ENCODE measurements around the gene SLC27A5.

The SLC27A5 gene

GRCh38 chr19:58519087-58519354 lies 7.2 kb upstream of the SLC27A5 start:
- Histone ChIP-seq H3K9me3 (ENCODE audit: control insufficient read depth, low read length) (no peaks in the 10 kb centered on the region), H3K36me3 (ENCODE audit: control insufficient read depth, insufficient read depth, low read length) (peaks cover 32% of the 10 kb centered on the region), H3K4me3 (ENCODE audit: extremely low read depth, insufficient read depth, low read length, poor library complexity, severe bottlenecking) (peak overlapping the region; percentile 93), H3K27ac (ENCODE audit: low read depth, low read length, severe bottlenecking) (peak overlapping the region; percentile 97), H3K4me1 (ENCODE audit: control insufficient read depth, insufficient read depth, low read length, poor library complexity, severe bottlenecking) (peaks cover 15% of the 10 kb centered on the region)
- WGBS, 2 experiments (ENCODE audit: insufficient coverage in 2 of 2): 0 to 1% methylated on average over 13 to 14 of the region's 14 CpGs

DNA sequence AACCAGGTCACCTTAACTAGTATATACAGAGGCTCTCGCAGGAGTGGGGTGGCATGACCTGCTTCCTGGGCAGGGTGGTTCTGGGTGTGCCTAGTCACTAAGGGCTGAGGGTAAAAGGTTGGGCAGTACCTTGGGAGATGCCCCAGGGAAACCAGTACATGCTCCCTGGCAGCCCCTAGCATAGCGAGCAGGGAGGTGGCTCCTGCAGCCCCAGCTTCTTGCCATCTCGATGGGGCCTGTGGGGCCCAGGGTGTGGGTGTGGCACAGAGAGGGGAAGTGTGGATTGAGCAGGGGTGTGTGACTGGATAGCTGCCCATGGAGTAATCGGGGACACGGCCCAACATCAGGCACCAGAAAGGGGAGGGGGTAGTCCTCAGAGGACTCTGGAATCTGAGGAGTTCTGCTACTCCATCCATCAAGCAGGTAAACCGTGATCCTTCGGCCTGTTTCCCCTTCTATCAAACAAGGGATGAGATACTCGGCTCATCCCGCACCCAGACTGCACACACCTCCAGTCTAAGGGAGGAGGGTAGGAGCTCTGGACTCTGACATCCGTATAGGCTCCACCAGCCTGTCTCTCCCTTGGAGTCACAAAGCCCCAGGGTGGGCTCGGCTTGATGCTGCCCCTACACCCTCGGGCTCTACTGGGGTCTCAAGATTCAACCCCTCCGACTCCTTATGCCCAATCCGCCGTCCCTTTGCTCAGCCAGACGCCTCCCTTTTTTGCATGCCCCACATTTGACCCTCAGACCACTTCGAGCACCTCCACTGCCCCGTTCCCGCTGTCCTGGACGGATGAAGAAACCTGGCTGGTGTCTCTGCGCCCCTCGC lies 6.7 kb upstream of the SLC27A5 start:
- Histone ChIP-seq H3K4me1 (ENCODE audit: control insufficient read depth, insufficient read depth, low read length, poor library complexity, severe bottlenecking) (peaks cover 15% of the 10 kb centered on the region), H3K27ac (ENCODE audit: low read depth, low read length, severe bottlenecking) (peak overlapping the region; percentile 97), H3K9me3 (ENCODE audit: control insufficient read depth, low read length) (no peaks in the 10 kb centered on the region), H3K4me3 (ENCODE audit: extremely low read depth, insufficient read depth, low read length, poor library complexity, severe bottlenecking) (peak overlapping the region; percentile 93), H3K36me3 (ENCODE audit: control insufficient read depth, insufficient read depth, low read length) (peaks cover 35% of the 10 kb centered on the region)
- 36 to 39% methylated on average over 9 to 16 of the region's 22 CpGs for WGBS, 2 experiments (ENCODE audit: insufficient coverage in 2 of 2)

DNA sequence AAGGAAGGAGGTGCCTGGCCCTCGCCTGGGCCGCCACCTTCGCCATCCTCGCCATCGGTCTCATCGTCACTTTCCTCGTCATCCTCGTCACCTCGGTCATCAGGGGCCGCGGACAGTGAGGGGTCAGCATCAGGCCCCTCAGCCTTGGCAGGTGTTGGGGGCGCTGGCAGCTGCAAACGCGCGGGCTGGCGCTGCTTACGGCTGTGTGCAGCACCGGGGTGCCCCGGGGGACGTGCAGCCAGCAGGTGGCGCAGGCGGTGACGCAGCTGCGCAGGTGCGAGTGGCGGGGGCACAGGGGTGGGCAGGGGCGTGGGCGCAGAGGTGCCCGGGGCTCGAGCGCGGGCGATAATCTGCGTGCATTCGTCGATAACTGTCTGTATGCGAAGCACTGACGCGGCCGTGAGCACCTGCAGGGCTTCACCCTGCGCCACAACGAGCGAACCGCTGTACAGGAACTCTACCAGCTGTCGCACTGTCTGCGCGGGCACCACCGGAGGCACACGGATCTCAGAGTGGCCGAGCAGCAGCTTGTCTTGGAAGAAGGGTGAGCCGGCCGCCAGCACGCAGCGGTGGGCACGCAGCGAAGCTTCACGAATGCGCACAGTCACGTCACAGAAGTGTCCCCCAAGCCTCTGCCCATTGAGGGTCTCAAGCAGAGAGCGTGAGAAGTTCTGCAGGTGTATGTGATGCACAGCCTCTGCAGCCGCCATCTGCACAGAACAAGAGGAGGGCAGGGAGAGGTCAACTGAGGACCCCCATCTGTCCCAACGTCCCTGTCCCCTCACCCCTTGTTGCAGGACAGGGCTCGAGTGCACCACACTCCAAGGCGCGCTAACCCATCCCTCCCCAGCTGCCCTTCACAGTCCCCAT lies 5.4 kb upstream of the SLC27A5 start:
- no peaks in the 10 kb centered on the region for H3K9me3 ChIP-seq (ENCODE audit: control insufficient read depth, low read length)
- H3K36me3 ChIP-seq (ENCODE audit: control insufficient read depth, insufficient read depth, low read length): peaks cover 43% of the 10 kb centered on the region
- H3K4me1 ChIP-seq (ENCODE audit: control insufficient read depth, insufficient read depth, low read length, poor library complexity, severe bottlenecking): peaks cover 15% of the 10 kb centered on the region
- no peak overlapping the region for H3K27ac ChIP-seq (ENCODE audit: low read depth, low read length, severe bottlenecking)
- WGBS, 2 experiments (ENCODE audit: insufficient coverage in 2 of 2): 95 to 97% methylated on average over 49 to 64 of the region's 65 CpGs
- H3K4me3 ChIP-seq (ENCODE audit: extremely low read depth, insufficient read depth, low read length, poor library complexity, severe bottlenecking): no peak overlapping the region

DNA sequence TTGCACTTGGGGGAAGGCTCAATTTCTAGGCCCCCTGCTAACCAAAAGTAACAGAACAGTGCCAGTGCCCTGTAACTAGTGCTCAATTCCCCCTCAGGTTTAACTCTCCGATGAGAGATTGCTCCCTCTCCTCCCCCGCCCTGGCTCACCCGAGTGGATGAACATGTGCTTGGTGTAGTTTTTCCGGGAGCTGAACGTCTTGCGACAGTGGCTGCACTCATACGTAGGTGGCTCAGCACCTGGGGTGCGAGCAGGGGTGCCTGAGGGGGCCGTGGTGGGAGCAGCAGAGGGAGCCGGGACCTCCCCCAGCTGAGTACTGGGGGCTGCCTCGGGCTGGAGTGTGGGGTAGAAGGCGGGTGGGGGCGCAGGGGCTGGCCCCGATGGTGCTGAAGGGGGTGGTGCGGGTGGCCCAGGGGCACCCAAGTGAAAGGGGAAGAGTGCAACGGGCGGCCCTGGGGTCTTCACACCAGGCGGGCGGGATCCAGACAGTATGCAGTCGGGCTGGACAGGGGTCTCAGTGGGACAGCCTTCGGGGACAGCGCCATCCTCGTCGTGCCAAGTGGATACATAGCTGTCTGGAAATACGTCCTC lies 4.5 kb upstream of the SLC27A5 start:
- Histone ChIP-seq H3K27ac (ENCODE audit: low read depth, low read length, severe bottlenecking) (no peak overlapping the region), H3K36me3 (ENCODE audit: control insufficient read depth, insufficient read depth, low read length) (peaks cover 43% of the 10 kb centered on the region), H3K4me1 (ENCODE audit: control insufficient read depth, insufficient read depth, low read length, poor library complexity, severe bottlenecking) (peaks cover 15% of the 10 kb centered on the region), H3K4me3 (ENCODE audit: extremely low read depth, insufficient read depth, low read length, poor library complexity, severe bottlenecking) (no peak overlapping the region), H3K9me3 (ENCODE audit: control insufficient read depth, low read length) (no peaks in the 10 kb centered on the region)
- 87 to 91% methylated on average over 18 to 21 of the region's 25 CpGs for WGBS, 2 experiments (ENCODE audit: insufficient coverage in 2 of 2)

GRCh38 chr19:58515259-58515658 lies 3.5 kb upstream of the SLC27A5 start:
- Histone ChIP-seq H3K36me3 (ENCODE audit: control insufficient read depth, insufficient read depth, low read length) (peaks cover 43% of the 10 kb centered on the region), H3K27ac (ENCODE audit: low read depth, low read length, severe bottlenecking) (no peak overlapping the region), H3K4me1 (ENCODE audit: control insufficient read depth, insufficient read depth, low read length, poor library complexity, severe bottlenecking) (peaks cover 12% of the 10 kb centered on the region), H3K4me3 (ENCODE audit: extremely low read depth, insufficient read depth, low read length, poor library complexity, severe bottlenecking) (no peak overlapping the region), H3K9me3 (ENCODE audit: control insufficient read depth, low read length) (no peaks in the 10 kb centered on the region)
- no CpG with 5 or more reads among the region's 2 CpGs for WGBS, 2 experiments (ENCODE audit: insufficient coverage in 2 of 2)

DNA sequence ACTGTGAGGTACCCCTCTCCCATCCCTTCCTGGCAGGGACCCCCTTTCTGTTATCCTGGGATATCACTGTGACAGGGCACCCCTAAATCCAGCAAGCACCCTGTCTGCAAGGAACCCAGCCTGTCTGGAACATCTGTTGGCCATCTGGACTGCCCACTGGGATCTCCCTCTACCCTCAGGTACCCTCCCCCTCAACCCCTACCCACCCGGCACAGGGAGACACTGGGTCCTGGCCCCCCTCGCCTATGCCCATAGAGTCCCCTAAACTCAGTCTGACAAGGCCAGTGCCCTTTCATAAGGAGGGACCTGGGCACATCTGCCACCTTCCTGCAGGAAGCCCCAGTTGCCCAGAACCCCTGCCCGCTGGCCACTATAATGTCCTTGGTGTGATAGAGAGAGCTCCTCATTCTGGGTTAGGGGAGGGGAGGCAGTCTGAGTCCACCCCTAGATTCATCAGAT lies 2.8 kb upstream of the SLC27A5 start:
- 100% methylated on average over 1 of the region's 3 CpGs for WGBS, 2 experiments (ENCODE audit: insufficient coverage in 2 of 2)
- peak overlapping the region; percentile 23 for H3K4me3 ChIP-seq (ENCODE audit: extremely low read depth, insufficient read depth, low read length, poor library complexity, severe bottlenecking)
- H3K27ac ChIP-seq (ENCODE audit: low read depth, low read length, severe bottlenecking): no peak overlapping the region
- H3K9me3 ChIP-seq (ENCODE audit: control insufficient read depth, low read length): no peaks in the 10 kb centered on the region
- peaks cover 43% of the 10 kb centered on the region for H3K36me3 ChIP-seq (ENCODE audit: control insufficient read depth, insufficient read depth, low read length)
- peaks cover 12% of the 10 kb centered on the region for H3K4me1 ChIP-seq (ENCODE audit: control insufficient read depth, insufficient read depth, low read length, poor library complexity, severe bottlenecking)

DNA sequence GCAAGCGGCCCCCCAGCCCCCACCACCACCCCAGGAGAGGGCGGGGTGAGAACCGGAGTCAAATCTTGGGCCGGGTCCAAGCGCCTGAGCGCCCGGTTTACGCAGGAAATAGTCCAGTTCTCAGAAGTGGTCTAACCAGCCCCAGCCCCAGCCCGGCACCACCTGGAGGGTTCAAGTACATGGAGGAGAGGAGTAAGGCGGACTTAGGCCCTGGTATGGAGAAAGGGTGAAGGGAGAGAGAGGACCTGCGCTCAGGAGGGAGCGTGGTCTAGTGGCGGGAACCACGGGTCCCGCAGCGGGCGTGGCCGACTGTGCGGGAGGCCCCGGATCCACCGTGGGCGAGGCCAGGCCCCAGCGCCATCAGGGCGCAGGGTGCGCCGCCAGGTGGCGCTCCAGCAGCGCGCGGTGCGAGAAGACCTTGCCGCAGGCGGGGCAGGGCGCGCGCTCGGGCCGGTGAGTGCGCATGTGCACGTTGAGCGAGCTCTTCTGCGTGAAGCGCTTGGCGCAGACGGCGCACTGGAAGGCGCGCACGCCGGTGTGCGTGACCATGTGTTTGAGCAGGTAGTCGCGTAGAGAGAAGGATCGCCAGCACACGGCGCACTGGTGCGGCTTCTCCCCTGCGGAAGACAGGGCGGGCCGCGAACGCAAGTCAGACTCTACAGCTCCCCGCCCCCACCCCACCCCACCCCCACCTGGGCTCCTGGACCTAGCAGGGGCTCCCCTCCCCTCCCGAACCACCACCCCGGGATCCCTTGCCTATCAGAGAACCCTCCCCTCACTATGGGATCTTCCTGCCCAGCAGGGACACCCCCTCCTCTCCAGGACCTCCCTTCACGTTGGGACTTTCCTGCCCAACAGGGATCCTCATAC lies 2.1 kb upstream of the SLC27A5 start:
- peak overlapping the region; percentile 23 for H3K4me3 ChIP-seq (ENCODE audit: extremely low read depth, insufficient read depth, low read length, poor library complexity, severe bottlenecking)
- H3K27ac ChIP-seq (ENCODE audit: low read depth, low read length, severe bottlenecking): peak overlapping the region; percentile 36
- 23 to 40% methylated on average over 41 to 51 of the region's 66 CpGs for WGBS, 2 experiments (ENCODE audit: insufficient coverage in 2 of 2)
- no peaks in the 10 kb centered on the region for H3K9me3 ChIP-seq (ENCODE audit: control insufficient read depth, low read length)
- H3K36me3 ChIP-seq (ENCODE audit: control insufficient read depth, insufficient read depth, low read length): peaks cover 43% of the 10 kb centered on the region
- peaks cover 12% of the 10 kb centered on the region for H3K4me1 ChIP-seq (ENCODE audit: control insufficient read depth, insufficient read depth, low read length, poor library complexity, severe bottlenecking)

DNA sequence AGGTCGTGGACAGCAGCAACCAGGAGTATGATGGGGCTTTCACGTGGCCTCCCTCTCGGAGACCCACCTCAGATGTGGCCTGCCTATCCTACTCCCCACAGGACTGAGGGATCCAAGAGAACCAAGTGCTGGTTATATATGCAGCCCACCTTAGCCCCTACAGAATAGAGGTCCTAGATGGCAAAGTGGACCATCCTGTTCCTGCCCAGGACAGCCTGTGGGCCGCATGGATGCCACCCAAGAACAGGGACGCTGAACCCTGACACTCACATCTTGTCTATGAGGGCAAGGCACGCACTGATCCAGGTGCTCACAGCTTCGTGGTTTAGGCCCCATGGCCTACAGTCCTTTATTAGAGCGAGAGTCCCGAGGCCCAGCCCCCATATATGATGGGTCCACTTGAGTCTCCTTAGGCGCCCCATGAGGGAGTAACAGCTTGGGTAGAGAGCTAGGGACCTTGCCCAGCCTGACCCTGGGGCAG lies 1.5 kb upstream of the SLC27A5 start:
- 93 to 99% methylated on average over 7 to 10 of the region's 10 CpGs for WGBS, 2 experiments (ENCODE audit: insufficient coverage in 2 of 2)

GRCh38 chr19:58510084-58510862 lies 1.5 kb downstream of the SLC27A5 start:
- peaks cover 21% of the 10 kb centered on the region for H3K36me3 ChIP-seq (ENCODE audit: control insufficient read depth, insufficient read depth, low read length)
- H3K4me3 ChIP-seq (ENCODE audit: extremely low read depth, insufficient read depth, low read length, poor library complexity, severe bottlenecking): no peak overlapping the region
- H3K4me1 ChIP-seq (ENCODE audit: control insufficient read depth, insufficient read depth, low read length, poor library complexity, severe bottlenecking): peaks cover 4% of the 10 kb centered on the region
- 84 to 91% methylated on average over 6 to 7 of the region's 8 CpGs for WGBS, 2 experiments (ENCODE audit: insufficient coverage in 2 of 2)
- H3K27ac ChIP-seq (ENCODE audit: low read depth, low read length, severe bottlenecking): no peak overlapping the region
- H3K9me3 ChIP-seq (ENCODE audit: control insufficient read depth, low read length): peaks cover 3% of the 10 kb centered on the region

More for the DNA sequence above, 1.5 kb upstream of the SLC27A5 start:
- Histone ChIP-seq H3K36me3 (ENCODE audit: control insufficient read depth, insufficient read depth, low read length) (peaks cover 43% of the 10 kb centered on the region), H3K4me3 (ENCODE audit: extremely low read depth, insufficient read depth, low read length, poor library complexity, severe bottlenecking) (no peak overlapping the region), H3K9me3 (ENCODE audit: control insufficient read depth, low read length) (peaks cover 3% of the 10 kb centered on the region), H3K27ac (ENCODE audit: low read depth, low read length, severe bottlenecking) (peak overlapping the region; percentile 36), H3K4me1 (ENCODE audit: control insufficient read depth, insufficient read depth, low read length, poor library complexity, severe bottlenecking) (peaks cover 12% of the 10 kb centered on the region)

All from mesodermal cell (in vitro differentiated cells).